B cell (primary cell): ENCODE data around the gene IQGAP1. TPM values are rescaled to one million over a fixed set of nuclear protein-coding genes. Genes with fewer than 3 reads are reported as not detected.
"Not testable (repeated sequence)": the region's sequence is repeated elsewhere in the genome, so short reads cannot be mapped to it uniquely, and the experiment has no call there.

Experiments
- ATAC-seq: fragments of 200-7000 bp; cut with Tn5 transposase; one replicate; pipeline ENCODE4 v1.10.0; 2021; ENCODE audit warnings: low read depth, mild to moderate bottlenecking, moderate number of reproducible peaks, moderate library complexity
- CTCF ChIA-PET: fragments of 350-600 bp; sonication (Branson Sonifier 250); formaldehyde crosslinking; loops from one replicate; lab custom pipeline; 2021; ENCODE audit warnings: antibody characterized with exemption, inconsistent platforms; lab: Charles Lee
- POLR2A ChIA-PET: fragments of 350-600 bp; sonication (Branson Sonifier 250); formaldehyde crosslinking; loops from one replicate; lab custom pipeline; 2021; ENCODE audit warnings: antibody characterized with exemption; lab: Charles Lee
- DNase-seq: peaks from one replicate; pipeline ENCODE4 v3.0.0; 2013
- H2AFZ ChIP-seq: 2 replicates; pipeline ENCODE4 v1.6.1; 2012; ENCODE audit warnings: mild to moderate bottlenecking, low read depth, low read length; ENCODE audit not compliant: insufficient read depth, poor library complexity, severe bottlenecking
- H3K27ac ChIP-seq, 2 donors: 1 replicate in 1 of 2; 2 replicates in 1 of 2; pipeline ENCODE4 v1.5.1; 2012 to 2013; ENCODE audit warnings: low read length in 2 of 2, mild to moderate bottlenecking in 2 of 2, moderate library complexity in 1 of 2
- H3K27me3 ChIP-seq, 4 experiments: fragments of 200-600 bp in 1 of 4; sonication (generic) in 1 of 4; replicated peaks in 1 of 4; 1 replicate in 2 of 4; 2 replicates in 2 of 4; pipeline versions ENCODE4 v1.6.1 to v1.7.0; 2013 to 2016; ENCODE audit warnings: low read length in 3 of 4, mild to moderate bottlenecking in 2 of 4, mixed read lengths in 1 of 4, moderate library complexity in 1 of 4; ENCODE audit not compliant: insufficient read depth in 4 of 4, control insufficient read depth in 3 of 4; ENCODE audit errors: control extremely low read depth in 1 of 4
- H3K36me3 ChIP-seq, 2 experiments: replicated peaks in 1 of 2; 1 replicate in 1 of 2; 2 replicates in 1 of 2; pipeline versions ENCODE4 v1.6.1 to v1.7.1; 2013; ENCODE audit warnings: low read length in 1 of 2; ENCODE audit not compliant: insufficient read depth in 2 of 2, control insufficient read depth in 1 of 2; ENCODE audit errors: control extremely low read depth in 1 of 2, extremely low read depth in 1 of 2
- H3K4me1 ChIP-seq, 2 donors: fragments of 200-600 bp in 1 of 2; sonication (generic) in 1 of 2; 1 replicate in 1 of 2; 2 replicates in 1 of 2; pipeline versions ENCODE4 v1.5.1 to v1.6.1; 2013 to 2017; ENCODE audit warnings: low read length in 2 of 2; ENCODE audit not compliant: control insufficient read depth in 2 of 2, insufficient read depth in 2 of 2
- H3K4me2 ChIP-seq: replicated peaks from 2 replicates; pipeline ENCODE3; 2012; ENCODE audit warnings: mild to moderate bottlenecking, low read depth, low read length; ENCODE audit not compliant: poor library complexity, severe bottlenecking
- H3K4me3 ChIP-seq, 5 experiments: fragments of 200-600 bp in 1 of 5; sonication (generic) in 1 of 5; 1 replicate in 3 of 5; 2 replicates in 2 of 5; pipeline versions ENCODE4 v1.5.1 to v1.7.0; 2011 to 2016; ENCODE audit warnings: low read length in 4 of 5, mild to moderate bottlenecking in 4 of 5, low read depth in 2 of 5, control low read depth in 1 of 5, moderate library complexity in 1 of 5; ENCODE audit not compliant: insufficient read depth in 1 of 5; ENCODE audit errors: control extremely low read depth in 1 of 5, extremely low read depth in 1 of 5
- H3K79me2 ChIP-seq: fragments of 200-600 bp; sonication (generic); one replicate; pipeline ENCODE4 v1.6.0; 2016; ENCODE audit warnings: low read length; ENCODE audit not compliant: control insufficient read depth, insufficient read depth
- H3K9ac ChIP-seq: fragments of 200-600 bp; sonication (generic); 2 replicates; pipeline ENCODE4 v1.6.1; 2017; ENCODE audit warnings: mild to moderate bottlenecking, low read length, moderate library complexity
- H3K9me3 ChIP-seq, 3 donors: one replicate each; pipeline versions ENCODE4 v1.6.1 to v1.7.1; 2013; ENCODE audit warnings: low read length in 2 of 3; ENCODE audit not compliant: control insufficient read depth in 2 of 3, insufficient read depth in 1 of 3; ENCODE audit errors: control extremely low read depth in 1 of 3
- H4K20me1 ChIP-seq: 2 replicates; pipeline ENCODE4 v1.6.0; 2012; ENCODE audit warnings: mild to moderate bottlenecking, low read length; ENCODE audit not compliant: insufficient read depth, control insufficient read depth, poor library complexity, severe bottlenecking
- H3K27ac Mint-ChIP-seq: one replicate; pipeline ENCODE4 v1.8.0; 2021; ENCODE audit warnings: mixed read lengths
- H3K27me3 Mint-ChIP-seq: one replicate; pipeline ENCODE4 v1.8.0; 2021; ENCODE audit warnings: mixed read lengths
- H3K4me1 Mint-ChIP-seq: one replicate; pipeline ENCODE4 v1.8.0; 2021; ENCODE audit warnings: mixed read lengths
- H3K4me3 Mint-ChIP-seq: one replicate; pipeline ENCODE4 v1.8.0; 2021; ENCODE audit warnings: mixed read lengths
- H3K9me3 Mint-ChIP-seq: one replicate; pipeline ENCODE4 v1.8.0; 2022; ENCODE audit warnings: mixed read lengths; ENCODE audit not compliant: insufficient read depth
- CTCF ChIP-seq: fragments of 200-600 bp; IDR thresholded peaks from one replicate; pipeline ENCODE4 v1.8.0; 2022; ENCODE audit warnings: antibody characterized with exemption, mild to moderate bottlenecking
- EZH2 ChIP-seq: IDR thresholded peaks from 2 replicates; pipeline ENCODE4 v1.6.1; 2012; ENCODE audit warnings: borderline replicate concordance, low read depth, mild to moderate bottlenecking, moderate library complexity, low read length; ENCODE audit not compliant: insufficient read depth, poor library complexity, severe bottlenecking
- WGBS: methylation state at CpG from one replicate; pipeline ENCODE4 v1.1.5; 2013; ENCODE audit warnings: missing lambda C conversion rate; ENCODE audit not compliant: insufficient coverage; 5-methylcytosine and 5-hydroxymethylcytosine counted together
- intact Hi-C: fragments of 100-400 bp; cut with micrococcal nuclease; formaldehyde crosslinking; loops from one replicate; pipeline ENCODE4 v1.10.0; 2022
- polyA plus RNA-seq: library from polyadenylated mRNA; depleted of rRNA; stranded (reverse); fragments of >200 nt; gene quantifications from 2 replicates; pipeline ENCODE4 v1.2.3, GENCODE V29; 2012
- total RNA-seq, 2 donors: library from RNA; stranded (reverse); fragments of 120-200 nt in 1 of 2; gene quantifications; 1 replicate in 1 of 2; 2 replicates in 1 of 2; pipeline versions ENCODE4 v1.2.3 to v1.2.4, GENCODE V29; 2013 to 2022

IQGAP1 gene
- total and polyA plus RNA-seq, 2 donors (not counting 1 experiment from before 2014, with no cell fraction given): 49.7 to 216 TPM

DNA sequence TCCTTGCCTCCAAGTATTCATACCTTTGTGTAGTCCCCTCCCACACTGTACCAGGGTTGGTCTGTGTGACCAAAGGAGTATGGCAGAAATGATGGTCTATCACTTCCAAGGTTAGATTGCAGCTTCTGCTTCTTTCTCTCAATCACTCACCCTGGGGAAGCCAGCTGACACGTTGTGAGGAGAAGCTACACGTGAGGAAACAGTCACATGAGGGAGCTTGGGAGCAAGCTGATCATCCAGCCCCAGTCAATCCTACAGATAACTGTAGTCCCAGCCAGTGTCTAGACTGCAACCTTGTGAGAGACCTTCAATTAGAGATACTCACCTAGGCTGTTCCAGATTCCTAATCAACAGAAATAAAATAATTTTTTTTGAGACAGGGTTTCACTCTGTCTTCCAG is 42.2 kb upstream of the IQGAP1 start:
- Histone ChIP-seq H3K27ac (no peak overlapping the region), H3K27me3 (no peaks in the 10 kb centered on the region), H3K4me2 (no peak overlapping the region), H2AFZ (no peak overlapping the region), H3K9me3 (no peaks in the 10 kb centered on the region), H3K9ac (no peak overlapping the region), H3K79me2 (no peaks in the 10 kb centered on the region), H3K36me3 (no peaks in the 10 kb centered on the region), H3K4me3 (no peak overlapping the region), H3K4me1 (peaks cover 8% of the 10 kb centered on the region in 2 donors), H4K20me1 (no peaks in the 10 kb centered on the region)
- no peaks in the 10 kb centered on the region for H3K9me3 Mint-ChIP-seq
- no peak overlapping the region for H3K4me3 Mint-ChIP-seq
- TF ChIP-seq CTCF: no peak
- no peak for TF ChIP-seq EZH2
- DNase-seq (no peak), ATAC-seq (no peak)
- H3K27ac Mint-ChIP-seq: no peak overlapping the region
- CTCF ChIA-PET: interaction anchor here (0.6 kb wide), 1 partner anchor 377 kb away, joined by 3 read pairs; no protein-coding TSS in a partner anchor
- intact Hi-C loops: no loop called here
- peaks cover 9% of the 10 kb centered on the region for H3K4me1 Mint-ChIP-seq
- 41% methylated on average over 2 of the region's 2 CpGs for WGBS
- H3K27me3 Mint-ChIP-seq: no peaks in the 10 kb centered on the region
- POLR2A ChIA-PET: no interaction called here

GRCh38 chr15:90347431-90348065 is 40.5 kb upstream of the IQGAP1 start:
- ATAC-seq, DNase-seq, H3K79me2 ChIP-seq, H2AFZ ChIP-seq, H3K4me2 ChIP-seq, H3K27ac ChIP-seq, H3K4me3 ChIP-seq, H3K36me3 ChIP-seq, H3K4me3 Mint-ChIP-seq, H3K27ac Mint-ChIP-seq, H3K27me3 ChIP-seq, POLR2A ChIA-PET, H3K9me3 ChIP-seq, H3K27me3 Mint-ChIP-seq, H4K20me1 ChIP-seq, CTCF ChIA-PET, H3K9ac ChIP-seq, intact Hi-C loops, H3K9me3 Mint-ChIP-seq: not testable (repeated sequence)
- WGBS: no CpG with 5 or more reads among the region's 1 CpG
- H3K4me1 Mint-ChIP-seq: peaks cover 12% of the 10 kb centered on the region
- H3K4me1 ChIP-seq: peaks cover 7 to 10% of the 10 kb centered on the region in 2 donors
